LNCaP clone FGC (cell line): ENCODE data around the gene LEKR1.
"Not testable (repeated sequence)": the region's sequence is repeated elsewhere in the genome, so short reads cannot be mapped to it uniquely, and the experiment has no call there.

ENCODE experiments used
- DNase-seq: peaks from one replicate; pipeline ENCODE4 v3.0.0-alpha.2; 2011; ENCODE audit warnings: low read depth
- H3K4me3 ChIP-seq: 2 replicates; pipeline ENCODE4 v1.5.1; 2011; ENCODE audit warnings: mild to moderate bottlenecking, low read depth, low read length, control low read depth
- TF ChIP-seq, protein P1 (sequence below): IDR thresholded peaks from 2 replicates; pipeline ENCODE4 v1.5.1; 2012; ENCODE audit warnings: mild to moderate bottlenecking; ENCODE audit not compliant: control insufficient read depth, insufficient read depth; ENCODE audit errors: extremely low read depth

Gene LEKR1

DNA sequence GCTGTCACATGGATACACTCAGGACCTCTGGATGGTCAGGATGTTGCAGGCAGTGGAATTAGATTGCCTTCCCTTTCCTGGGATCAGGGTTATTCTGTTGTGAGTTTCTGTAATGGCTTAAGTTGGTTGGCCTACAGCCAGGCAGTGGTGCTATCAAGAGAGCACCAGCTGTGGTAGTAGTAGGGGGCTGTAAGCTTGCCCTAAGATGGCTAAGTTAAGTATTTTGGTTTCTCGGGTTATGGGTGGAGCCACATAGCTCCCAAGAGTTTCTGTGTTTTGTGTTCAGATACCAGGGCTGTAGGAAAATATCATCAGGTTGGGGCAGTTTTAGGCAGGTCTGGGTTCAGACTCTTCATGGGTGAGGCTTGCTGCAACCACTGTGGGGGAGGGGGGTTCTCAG, 59.6 kb downstream of the LEKR1 start:
- TF ChIP-seq, protein P1, sequence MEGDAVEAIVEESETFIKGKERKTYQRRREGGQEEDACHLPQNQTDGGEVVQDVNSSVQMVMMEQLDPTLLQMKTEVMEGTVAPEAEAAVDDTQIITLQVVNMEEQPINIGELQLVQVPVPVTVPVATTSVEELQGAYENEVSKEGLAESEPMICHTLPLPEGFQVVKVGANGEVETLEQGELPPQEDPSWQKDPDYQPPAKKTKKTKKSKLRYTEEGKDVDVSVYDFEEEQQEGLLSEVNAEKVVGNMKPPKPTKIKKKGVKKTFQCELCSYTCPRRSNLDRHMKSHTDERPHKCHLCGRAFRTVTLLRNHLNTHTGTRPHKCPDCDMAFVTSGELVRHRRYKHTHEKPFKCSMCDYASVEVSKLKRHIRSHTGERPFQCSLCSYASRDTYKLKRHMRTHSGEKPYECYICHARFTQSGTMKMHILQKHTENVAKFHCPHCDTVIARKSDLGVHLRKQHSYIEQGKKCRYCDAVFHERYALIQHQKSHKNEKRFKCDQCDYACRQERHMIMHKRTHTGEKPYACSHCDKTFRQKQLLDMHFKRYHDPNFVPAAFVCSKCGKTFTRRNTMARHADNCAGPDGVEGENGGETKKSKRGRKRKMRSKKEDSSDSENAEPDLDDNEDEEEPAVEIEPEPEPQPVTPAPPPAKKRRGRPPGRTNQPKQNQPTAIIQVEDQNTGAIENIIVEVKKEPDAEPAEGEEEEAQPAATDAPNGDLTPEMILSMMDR = no peak
- H3K4me3 ChIP-seq = no peak overlapping the region
- no peak for DNase-seq

DNA sequence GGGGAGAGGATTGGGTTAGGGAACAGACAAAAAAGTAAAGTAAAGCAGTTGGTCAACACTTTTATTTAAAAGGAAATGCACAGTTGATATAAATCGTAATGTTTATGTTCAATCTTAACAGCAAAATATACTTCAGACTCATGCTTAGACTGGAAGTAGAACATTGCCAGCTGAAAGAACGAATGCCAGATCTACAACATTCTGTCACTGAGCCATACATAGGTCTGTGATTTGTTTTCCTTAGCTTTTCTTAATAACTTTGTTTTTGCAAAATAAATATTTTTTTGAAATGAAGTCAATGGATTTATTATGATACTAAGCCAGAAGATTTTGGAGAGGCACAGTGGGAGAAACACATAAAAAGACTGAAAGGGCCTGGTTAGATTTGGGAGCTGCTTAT, 62.0 kb downstream of the LEKR1 start:
- DNase-seq = no peak
- TF ChIP-seq, protein P1 = no peak

DNA sequence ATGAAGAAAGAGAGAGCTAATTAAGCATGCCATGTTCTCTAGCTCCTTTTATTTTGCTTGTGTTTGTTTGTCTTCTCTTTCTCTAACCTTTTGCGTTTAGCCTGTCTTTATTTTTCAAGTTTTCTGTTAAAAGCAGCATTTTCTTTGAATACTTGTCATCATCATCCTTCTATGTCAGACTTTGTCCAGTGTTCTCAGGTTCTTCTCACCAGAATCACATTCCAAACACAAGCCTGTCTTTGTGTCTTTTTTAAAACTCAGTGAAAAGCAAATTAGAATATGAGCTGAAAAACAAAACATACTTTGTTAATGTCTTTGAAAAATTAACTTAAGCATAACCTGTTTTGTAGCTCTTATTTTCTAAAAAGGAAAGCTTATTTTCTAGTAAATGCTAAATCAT, 62.4 kb downstream of the LEKR1 start:
- no peak for DNase-seq
- TF ChIP-seq, protein P1 = no peak
- no peak overlapping the region for H3K4me3 ChIP-seq

More for the DNA sequence above, 62.0 kb downstream of the LEKR1 start:
- no peak overlapping the region for H3K4me3 ChIP-seq

DNA sequence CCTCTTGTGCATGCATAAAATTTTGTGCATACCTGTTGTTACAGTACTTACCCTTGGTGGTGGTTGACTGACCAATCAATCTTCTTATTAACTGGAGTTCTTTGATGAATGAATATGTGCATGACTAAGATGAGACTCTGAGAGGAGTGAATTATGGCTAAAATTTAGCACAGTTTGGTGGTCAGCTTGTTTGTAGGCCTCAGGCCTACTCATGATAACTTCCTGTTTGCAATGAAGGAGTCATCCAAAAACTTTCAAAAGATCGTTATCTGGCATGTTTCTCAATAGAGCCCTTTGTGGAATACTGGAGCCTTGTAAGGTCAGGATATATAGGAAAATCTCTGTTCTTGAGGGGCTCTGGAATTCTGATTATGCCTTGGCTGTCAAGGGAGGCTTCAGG, 66.5 kb downstream of the LEKR1 start:
- TF ChIP-seq, protein P1 = no peak
- no peak overlapping the region for H3K4me3 ChIP-seq
- DNase-seq = no peak

DNA sequence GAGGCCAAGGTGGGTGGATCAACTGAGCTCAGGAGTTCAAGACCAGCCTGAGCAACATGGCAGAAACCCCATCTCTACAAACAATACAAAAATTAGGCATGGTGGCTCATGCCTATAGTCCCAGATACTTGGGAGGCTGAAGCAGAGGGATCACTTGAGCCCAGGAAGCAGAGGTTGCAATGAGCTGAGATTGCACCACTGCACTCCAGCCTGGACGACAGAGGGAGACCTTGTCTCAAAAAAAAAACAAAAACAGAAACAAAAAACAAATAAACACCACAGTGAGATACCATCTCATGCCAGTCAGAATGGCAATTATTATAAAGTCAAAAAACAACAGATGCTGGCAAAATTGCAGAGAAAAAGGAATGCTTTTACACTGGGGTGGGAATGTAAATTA, 69.2 kb downstream of the LEKR1 start:
- not testable (repeated sequence) for DNase-seq, H3K4me3 ChIP-seq
- TF ChIP-seq, protein P1 = peak; percentile 45; the same call in 1 of the 2 replicates

DNA sequence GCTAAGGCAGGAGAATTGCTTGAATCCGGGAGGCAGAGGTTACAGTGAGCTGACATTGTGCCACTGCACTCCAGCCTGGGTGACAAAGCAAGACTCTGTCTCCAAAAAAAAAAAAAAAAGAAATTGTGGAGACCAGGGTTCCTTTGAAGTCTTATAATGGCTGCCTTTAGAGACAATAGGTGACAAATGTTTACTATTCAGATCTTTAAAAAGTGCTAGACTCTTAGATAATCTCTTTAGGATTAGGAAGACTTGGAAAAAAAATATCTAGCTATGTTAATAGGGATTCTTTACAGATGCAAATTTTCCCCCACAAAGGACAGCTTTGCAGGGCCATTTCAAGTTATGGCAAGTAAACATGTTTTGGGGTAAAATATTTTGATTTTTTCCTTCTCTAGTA, 71.7 kb downstream of the LEKR1 start:
- H3K4me3 ChIP-seq, DNase-seq: not testable (repeated sequence)

DNA sequence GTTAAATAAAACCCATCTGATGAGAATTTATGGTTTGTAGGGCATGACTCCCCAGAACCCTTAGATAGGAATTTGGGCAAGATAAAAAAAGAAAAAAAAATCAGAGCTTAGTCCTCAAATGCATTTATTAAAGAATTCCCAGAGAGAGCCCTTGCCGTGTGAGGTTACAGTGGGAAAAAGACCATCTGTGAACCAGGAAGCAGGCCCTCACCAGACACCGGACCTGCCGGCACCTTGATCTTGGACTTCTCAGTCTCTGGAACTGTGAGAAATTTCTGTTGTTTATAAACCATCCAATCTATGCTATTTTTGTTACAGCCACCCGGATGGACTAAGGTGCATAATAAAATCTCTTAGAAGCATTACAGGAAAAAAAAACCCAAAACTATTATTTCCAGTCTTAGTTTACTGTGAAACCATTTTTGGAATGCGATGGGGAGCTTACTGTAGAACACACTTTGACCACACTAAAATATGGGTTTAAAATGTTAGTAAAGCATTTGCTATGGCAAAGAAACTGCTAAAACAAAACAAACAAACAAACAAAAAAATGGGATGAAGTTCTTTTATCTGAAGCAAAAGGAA, 72.2 kb downstream of the LEKR1 start:
- H3K4me3 ChIP-seq = no peak overlapping the region
- DNase-seq = no peak
- TF ChIP-seq, protein P1 = no peak
